ENCODE results near the gene MYOZ3.

The MYOZ3 gene

GRCh38 chr5:150642991-150643710, 17.9 kb upstream of the MYOZ3 start:
- no peak for DNase-seq

- no peak for DNase-seq
These were observed 17.0 kb upstream of the MYOZ3 start for GRCh38 chr5:150644058-150644457.

- DNase-seq, result no peak
These were observed 16.5 kb upstream of the MYOZ3 start for GRCh38 chr5:150644514-150644913.

GRCh38 chr5:150645070-150645700, 15.9 kb upstream of the MYOZ3 start:
- DNase-seq, result no peak

GRCh38 chr5:150647275-150648251, 13.5 kb upstream of the MYOZ3 start:
- no peak for DNase-seq

- DNase-seq, result no peak
These were observed 12.6 kb upstream of the MYOZ3 start for GRCh38 chr5:150648294-150649107.

GRCh38 chr5:150649108-150650020, 11.7 kb upstream of the MYOZ3 start:
- DNase-seq, result no peak

- DNase-seq, result no peak
These were observed 10.7 kb upstream of the MYOZ3 start for GRCh38 chr5:150650021-150651006.

GRCh38 chr5:150651382-150651781, 9.7 kb upstream of the MYOZ3 start:
- no peak for DNase-seq

GRCh38 chr5:150651924-150652671, 9.0 kb upstream of the MYOZ3 start:
- no peak for DNase-seq

GRCh38 chr5:150653145-150653761, 7.8 kb upstream of the MYOZ3 start:
- no peak for DNase-seq

GRCh38 chr5:150653762-150654556, 7.1 kb upstream of the MYOZ3 start:
- DNase-seq, result no peak

- no peak for DNase-seq
These were observed 5.8 kb upstream of the MYOZ3 start for GRCh38 chr5:150655221-150655620.

- peak; percentile 62 to 70 for DNase-seq
These were observed 4.6 kb upstream of the MYOZ3 start for GRCh38 chr5:150656191-150657132.

GRCh38 chr5:150658121-150658520, 2.9 kb upstream of the MYOZ3 start:
- DNase-seq, result no peak

- DNase-seq, result no peak
These were observed 2.3 kb upstream of the MYOZ3 start for GRCh38 chr5:150658699-150659265.
